Parathyroid adenoma (tissue), 2 donors: ENCODE data around the gene PGBD1.
A peak's percentile ranks its signal among the peaks of the same experiment; 100 is the strongest.

Source experiments
- H2AFZ ChIP-seq: fragments of 300-600 bp; sonication (generic); one replicate; pipeline ENCODE4 v1.7.0; 2017; ENCODE audit warnings: antibody characterized with exemption, mild to moderate bottlenecking
- H3K27ac ChIP-seq: fragments of 300-600 bp; sonication (generic); one replicate; pipeline ENCODE4 v1.7.0; 2017
- H3K27me3 ChIP-seq: fragments of 300-600 bp; sonication (generic); one replicate; pipeline ENCODE4 v1.7.0; 2017; ENCODE audit warnings: low read length; ENCODE audit not compliant: control insufficient read depth, insufficient read depth
- H3K36me3 ChIP-seq: fragments of 300-600 bp; sonication (generic); one replicate; pipeline ENCODE4 v1.7.0; 2017; ENCODE audit warnings: low read length; ENCODE audit not compliant: control insufficient read depth, insufficient read depth
- H3K4me1 ChIP-seq: fragments of 300-600 bp; sonication (generic); one replicate; pipeline ENCODE4 v1.7.0; 2017; ENCODE audit warnings: control low read depth
- H3K4me2 ChIP-seq: fragments of 300-600 bp; sonication (generic); one replicate; pipeline ENCODE4 v1.7.0; 2017; ENCODE audit warnings: low read length
- H3K4me3 ChIP-seq: fragments of 300-600 bp; sonication (generic); one replicate; pipeline ENCODE4 v1.7.0; 2017; ENCODE audit warnings: low read depth, low read length
- H3K79me2 ChIP-seq: fragments of 300-600 bp; sonication (generic); one replicate; pipeline ENCODE4 v1.7.0; 2017; ENCODE audit warnings: control low read depth
- H3K9ac ChIP-seq: fragments of 300-600 bp; sonication (generic); one replicate; pipeline ENCODE4 v1.7.0; 2017; ENCODE audit warnings: mild to moderate bottlenecking
- H3K9me3 ChIP-seq: fragments of 300-600 bp; sonication (generic); one replicate; pipeline ENCODE4 v1.7.0; 2017; ENCODE audit warnings: low read length; ENCODE audit not compliant: control insufficient read depth
- CTCF ChIP-seq: fragments of 300-600 bp; sonication (generic); IDR thresholded peaks from one replicate; pipeline ENCODE4 v1.7.0; 2017; ENCODE audit warnings: antibody characterized with exemption, mild to moderate bottlenecking
- donor health status: primary hyperparathyroidism.

The PGBD1 gene

GRCh38 chr6:28281288-28282064 is at the start of gene PGBD1:
Gene PGBD1, plus strand, starts transcription at chr6:28281572. Its CDS starts 2,242 bp downstream, at chr6:28283814.
- Histone ChIP-seq H3K9ac (no peak within 1 kb of the TSS), H3K36me3 (no peaks in the 10 kb centered on the region), H3K4me3 (peak within 1 kb of the TSS; percentile 74), H3K4me2 (peak within 1 kb of the TSS; percentile 86), H3K27ac (no peak within 1 kb of the TSS), H3K4me1 (no peaks in the 10 kb centered on the region), H3K9me3 (no peaks in the 10 kb centered on the region), H3K27me3 (no peaks in the 10 kb centered on the region), H3K79me2 (no peaks in the 10 kb centered on the region), H2AFZ (peak within 1 kb of the TSS; percentile 93)
- no peak for TF ChIP-seq CTCF

GRCh38 chr6:28232785-28233184 is 48.6 kb upstream of the PGBD1 start:
- no peaks in the 10 kb centered on the region for H3K36me3 ChIP-seq
- no peak overlapping the region for H3K27ac ChIP-seq
- H2AFZ ChIP-seq = no peak overlapping the region
- H3K4me3 ChIP-seq = no peak overlapping the region
- H3K4me2 ChIP-seq = no peak overlapping the region
- no peaks in the 10 kb centered on the region for H3K79me2 ChIP-seq
- no peaks in the 10 kb centered on the region for H3K4me1 ChIP-seq
- no peaks in the 10 kb centered on the region for H3K27me3 ChIP-seq
- TF ChIP-seq CTCF = no peak
- H3K9me3 ChIP-seq = no peaks in the 10 kb centered on the region
- H3K9ac ChIP-seq = no peak overlapping the region

- no peak overlapping the region for H3K4me3 ChIP-seq
- no peak overlapping the region for H3K27ac ChIP-seq
- H3K79me2 ChIP-seq = no peaks in the 10 kb centered on the region
- H3K9ac ChIP-seq = no peak overlapping the region
- no peak overlapping the region for H2AFZ ChIP-seq
- H3K9me3 ChIP-seq = no peaks in the 10 kb centered on the region
- no peaks in the 10 kb centered on the region for H3K27me3 ChIP-seq
- no peak overlapping the region for H3K4me2 ChIP-seq
- H3K36me3 ChIP-seq = no peaks in the 10 kb centered on the region
- H3K4me1 ChIP-seq = no peaks in the 10 kb centered on the region
- TF ChIP-seq CTCF = no peak
Observed at GRCh38 chr6:28235912-28236452, 45.4 kb upstream of the PGBD1 start.

- Histone ChIP-seq H3K9ac (no peak overlapping the region), H3K4me2 (no peak overlapping the region), H3K4me3 (no peak overlapping the region), H3K79me2 (no peaks in the 10 kb centered on the region), H3K27ac (no peak overlapping the region), H3K27me3 (no peaks in the 10 kb centered on the region), H2AFZ (no peak overlapping the region), H3K36me3 (no peaks in the 10 kb centered on the region), H3K4me1 (no peaks in the 10 kb centered on the region), H3K9me3 (no peaks in the 10 kb centered on the region)
- TF ChIP-seq CTCF = no peak
Observed at GRCh38 chr6:28239636-28240035, 41.7 kb upstream of the PGBD1 start.

GRCh38 chr6:28240471-28240870 is 40.9 kb upstream of the PGBD1 start:
- H3K9ac ChIP-seq = no peak overlapping the region
- H3K27me3 ChIP-seq = no peaks in the 10 kb centered on the region
- H3K4me3 ChIP-seq = no peak overlapping the region
- H2AFZ ChIP-seq = no peak overlapping the region
- no peak overlapping the region for H3K27ac ChIP-seq
- no peak for TF ChIP-seq CTCF
- no peak overlapping the region for H3K4me2 ChIP-seq
- H3K4me1 ChIP-seq = no peaks in the 10 kb centered on the region
- H3K9me3 ChIP-seq = no peaks in the 10 kb centered on the region
- H3K79me2 ChIP-seq = no peaks in the 10 kb centered on the region
- no peaks in the 10 kb centered on the region for H3K36me3 ChIP-seq
